Measurements from ENCODE around the gene AK6.

The AK6 gene

DNA sequence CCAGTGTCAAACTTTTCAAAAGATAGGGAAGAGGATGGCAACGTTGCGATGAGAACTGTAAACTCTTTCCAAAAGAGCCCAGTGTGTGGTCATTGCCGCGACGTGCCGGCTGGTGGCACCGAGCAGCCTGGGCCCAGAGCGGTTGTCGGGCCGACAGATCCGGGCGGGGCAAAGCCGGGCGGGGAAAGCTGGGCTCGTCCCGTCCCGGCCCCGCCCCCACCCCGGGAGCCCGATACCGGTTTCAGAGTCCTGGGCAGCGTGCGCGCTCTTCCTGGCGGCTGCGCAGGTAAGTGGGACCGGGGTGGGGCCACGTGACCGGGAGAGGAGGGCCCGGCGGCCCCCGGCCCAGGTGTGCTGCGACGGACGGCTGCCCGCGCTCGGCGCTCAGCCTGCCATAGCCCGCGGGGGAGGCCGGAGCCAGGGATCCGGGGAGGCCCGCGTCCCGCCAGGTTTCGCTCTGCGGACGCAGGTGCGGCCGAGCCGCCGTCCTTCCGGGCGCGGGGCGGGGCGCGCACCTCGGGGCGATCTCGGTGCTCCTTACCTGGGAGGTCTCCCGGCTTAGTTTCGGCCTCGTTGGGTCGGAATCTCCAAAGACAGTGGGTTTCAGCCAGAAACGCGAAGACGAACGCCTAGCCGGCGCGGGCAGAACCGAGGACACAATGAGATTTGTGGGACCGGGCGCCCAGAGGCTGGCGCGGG lies 45.7 kb upstream of the AK6 start, which contains the start of gene MARVELD2:
TSS of gene MARVELD2 (plus strand) at position 232 of the 699 bp plus-strand sequence. CDS start 4,270 bp downstream, outside the sequence.
- H3K79me2 ChIP-seq (ENCODE audit: control insufficient read depth, insufficient read depth, low read length) = peaks cover 3% of the 10 kb centered on the region
- H3K4me1 ChIP-seq (ENCODE audit: control insufficient read depth, low read depth, low read length) = peaks cover 2% of the 10 kb centered on the region
- peak within 1 kb of the TSS; percentile 19 for H2BK5ac ChIP-seq (ENCODE audit: low read length)
- no peak within 1 kb of the TSS for H4K5ac ChIP-seq (ENCODE audit: low read length)
- H3K79me1 ChIP-seq (ENCODE audit: low read length) = peaks cover 1% of the 10 kb centered on the region
- peak within 1 kb of the TSS; percentile 56 for H4K8ac ChIP-seq (ENCODE audit: low read depth, low read length)
- H3K27me3 ChIP-seq (ENCODE audit: insufficient read depth, low read length, poor library complexity) = no peaks in the 10 kb centered on the region
- no peak within 1 kb of the TSS for H2BK15ac ChIP-seq (replicated peaks; ENCODE audit: low read depth)
- H3K4me3 ChIP-seq (ENCODE audit: low read length) = peak within 1 kb of the TSS; percentile 89
- H2AK5ac ChIP-seq (ENCODE audit: low read length) = no peak within 1 kb of the TSS
- H3K18ac ChIP-seq (ENCODE audit: low read length) = peak within 1 kb of the TSS; percentile 17
- H3K27ac ChIP-seq (ENCODE audit: low read depth, low read length) = peak within 1 kb of the TSS; percentile 71
- DNase-seq = peak; percentile 96
- peak within 1 kb of the TSS; percentile 79 for H3K4me2 ChIP-seq (ENCODE audit: low read length)
- peaks cover 6% of the 10 kb centered on the region for H3K36me3 ChIP-seq (ENCODE audit: control insufficient read depth, insufficient read depth, low read length)
- WGBS (ENCODE audit: extremely low coverage, insufficient coverage, low lambda C conversion rate) = no CpG with 5 or more reads among the region's 78 CpGs
- peak within 1 kb of the TSS; percentile 90 for H3K56ac ChIP-seq (ENCODE audit: low read length)
- peak within 1 kb of the TSS; percentile 89 for H3K9ac ChIP-seq (ENCODE audit: low read length)
- peak within 1 kb of the TSS; percentile 70 for H3K23ac ChIP-seq (ENCODE audit: low read length)
- no peak within 1 kb of the TSS for H2BK120ac ChIP-seq (ENCODE audit: low read depth, low read length)
- H3K4ac ChIP-seq (ENCODE audit: low read depth, low read length) = peak within 1 kb of the TSS; percentile 74

GRCh38 chr5:69404659-69405330 lies 35.5 kb upstream of the AK6 start:
- H4K8ac ChIP-seq (ENCODE audit: low read depth, low read length) = no peak overlapping the region
- no CpG with 5 or more reads among the region's 15 CpGs for WGBS (ENCODE audit: extremely low coverage, insufficient coverage, low lambda C conversion rate)
- no peaks in the 10 kb centered on the region for H3K36me3 ChIP-seq (ENCODE audit: control insufficient read depth, insufficient read depth, low read length)
- H3K27ac ChIP-seq (ENCODE audit: low read depth, low read length) = no peak overlapping the region
- H2AK5ac ChIP-seq (ENCODE audit: low read length) = no peak overlapping the region
- H3K23ac ChIP-seq (ENCODE audit: low read length) = no peak overlapping the region
- H2BK15ac ChIP-seq (replicated peaks; ENCODE audit: low read depth) = no peak overlapping the region
- H3K9ac ChIP-seq (ENCODE audit: low read length) = no peak overlapping the region
- H3K27me3 ChIP-seq (ENCODE audit: insufficient read depth, low read length, poor library complexity) = no peaks in the 10 kb centered on the region
- H3K4me3 ChIP-seq (ENCODE audit: low read length) = no peak overlapping the region
- H3K79me2 ChIP-seq (ENCODE audit: control insufficient read depth, insufficient read depth, low read length) = no peaks in the 10 kb centered on the region
- no peaks in the 10 kb centered on the region for H3K79me1 ChIP-seq (ENCODE audit: low read length)
- H3K4me1 ChIP-seq (ENCODE audit: control insufficient read depth, low read depth, low read length) = no peaks in the 10 kb centered on the region
- H3K4ac ChIP-seq (ENCODE audit: low read depth, low read length) = no peak overlapping the region
- no peak overlapping the region for H3K18ac ChIP-seq (ENCODE audit: low read length)
- H2BK120ac ChIP-seq (ENCODE audit: low read depth, low read length) = no peak overlapping the region
- no peak overlapping the region for H4K5ac ChIP-seq (ENCODE audit: low read length)
- no peak overlapping the region for H3K4me2 ChIP-seq (ENCODE audit: low read length)
- H3K56ac ChIP-seq (ENCODE audit: low read length) = no peak overlapping the region
- no peak overlapping the region for H2BK5ac ChIP-seq (ENCODE audit: low read length)
- DNase-seq = no peak

- H2BK5ac ChIP-seq (ENCODE audit: low read length) = no peak overlapping the region
- H3K56ac ChIP-seq (ENCODE audit: low read length) = no peak overlapping the region
- H3K4me1 ChIP-seq (ENCODE audit: control insufficient read depth, low read depth, low read length) = no peaks in the 10 kb centered on the region
- no peaks in the 10 kb centered on the region for H3K79me2 ChIP-seq (ENCODE audit: control insufficient read depth, insufficient read depth, low read length)
- H2BK120ac ChIP-seq (ENCODE audit: low read depth, low read length) = no peak overlapping the region
- H3K27me3 ChIP-seq (ENCODE audit: insufficient read depth, low read length, poor library complexity) = no peaks in the 10 kb centered on the region
- no peak overlapping the region for H2BK15ac ChIP-seq (replicated peaks; ENCODE audit: low read depth)
- H2AK5ac ChIP-seq (ENCODE audit: low read length) = no peak overlapping the region
- H3K4me2 ChIP-seq (ENCODE audit: low read length) = no peak overlapping the region
- H3K18ac ChIP-seq (ENCODE audit: low read length) = no peak overlapping the region
- no peaks in the 10 kb centered on the region for H3K79me1 ChIP-seq (ENCODE audit: low read length)
- no peak overlapping the region for H4K5ac ChIP-seq (ENCODE audit: low read length)
- no peak overlapping the region for H3K23ac ChIP-seq (ENCODE audit: low read length)
- no peak overlapping the region for H3K27ac ChIP-seq (ENCODE audit: low read depth, low read length)
- no peak overlapping the region for H3K9ac ChIP-seq (ENCODE audit: low read length)
- H3K4ac ChIP-seq (ENCODE audit: low read depth, low read length) = no peak overlapping the region
- no peak overlapping the region for H4K8ac ChIP-seq (ENCODE audit: low read depth, low read length)
- DNase-seq = no peak
- H3K4me3 ChIP-seq (ENCODE audit: low read length) = no peak overlapping the region
- H3K36me3 ChIP-seq (ENCODE audit: control insufficient read depth, insufficient read depth, low read length) = peaks cover 2% of the 10 kb centered on the region
Measured at GRCh38 chr5:69378376-69378775, 9.1 kb upstream of the AK6 start.

DNA sequence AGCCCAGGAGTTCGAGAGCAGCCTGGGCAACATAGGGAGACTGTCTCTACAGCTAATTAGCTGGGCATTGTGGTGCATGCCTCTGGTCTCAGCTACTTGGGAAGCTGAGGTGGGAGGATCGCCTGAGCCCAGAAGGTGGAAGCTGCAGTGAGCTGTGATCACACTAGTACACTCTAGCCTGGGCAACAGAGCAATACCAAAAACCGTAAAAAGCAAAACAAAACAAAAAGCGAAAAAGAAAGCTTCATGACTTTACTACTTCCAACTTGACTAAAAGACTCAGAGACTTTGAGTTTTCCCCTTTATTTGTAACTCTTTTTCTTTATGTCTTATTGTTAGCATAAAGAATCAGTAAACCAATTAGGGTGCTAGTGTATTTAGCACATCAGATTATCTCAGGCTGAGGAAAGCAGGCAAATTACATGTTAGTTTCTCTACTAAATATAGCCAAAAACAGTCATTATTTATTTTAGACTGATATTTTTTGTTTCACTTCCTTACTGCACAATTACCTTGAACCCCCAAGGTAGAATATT lies 5.7 kb upstream of the AK6 start:
- H3K4me2 ChIP-seq (ENCODE audit: low read length) = no peak overlapping the region
- no peak overlapping the region for H3K4me3 ChIP-seq (ENCODE audit: low read length)
- H3K27me3 ChIP-seq (ENCODE audit: insufficient read depth, low read length, poor library complexity) = no peaks in the 10 kb centered on the region
- H3K23ac ChIP-seq (ENCODE audit: low read length) = no peak overlapping the region
- no peak overlapping the region for H2BK120ac ChIP-seq (ENCODE audit: low read depth, low read length)
- H3K4ac ChIP-seq (ENCODE audit: low read depth, low read length) = no peak overlapping the region
- no peak overlapping the region for H4K5ac ChIP-seq (ENCODE audit: low read length)
- H2BK15ac ChIP-seq (replicated peaks; ENCODE audit: low read depth) = no peak overlapping the region
- WGBS (ENCODE audit: extremely low coverage, insufficient coverage, low lambda C conversion rate) = no CpG with 5 or more reads among the region's 4 CpGs
- H3K56ac ChIP-seq (ENCODE audit: low read length) = no peak overlapping the region
- H3K9ac ChIP-seq (ENCODE audit: low read length) = no peak overlapping the region
- H2BK5ac ChIP-seq (ENCODE audit: low read length) = no peak overlapping the region
- no peak overlapping the region for H3K18ac ChIP-seq (ENCODE audit: low read length)
- H3K4me1 ChIP-seq (ENCODE audit: control insufficient read depth, low read depth, low read length) = no peaks in the 10 kb centered on the region
- DNase-seq = no peak
- H3K79me2 ChIP-seq (ENCODE audit: control insufficient read depth, insufficient read depth, low read length) = peaks cover 6% of the 10 kb centered on the region
- no peak overlapping the region for H4K8ac ChIP-seq (ENCODE audit: low read depth, low read length)
- H3K79me1 ChIP-seq (ENCODE audit: low read length) = peaks cover 2% of the 10 kb centered on the region
- H3K36me3 ChIP-seq (ENCODE audit: control insufficient read depth, insufficient read depth, low read length) = no peaks in the 10 kb centered on the region
- H3K27ac ChIP-seq (ENCODE audit: low read depth, low read length) = no peak overlapping the region
- H2AK5ac ChIP-seq (ENCODE audit: low read length) = no peak overlapping the region

GRCh38 chr5:69372394-69372793 lies 3.1 kb upstream of the AK6 start:
- Histone ChIP-seq H3K79me1 (ENCODE audit: low read length) (peaks cover 2% of the 10 kb centered on the region), H3K27me3 (ENCODE audit: insufficient read depth, low read length, poor library complexity) (no peaks in the 10 kb centered on the region), H3K9ac (ENCODE audit: low read length) (no peak overlapping the region), H2BK15ac (replicated peaks; ENCODE audit: low read depth) (no peak overlapping the region), H3K79me2 (ENCODE audit: control insufficient read depth, insufficient read depth, low read length) (peaks cover 21% of the 10 kb centered on the region), H3K4me2 (ENCODE audit: low read length) (no peak overlapping the region), H2BK120ac (ENCODE audit: low read depth, low read length) (no peak overlapping the region), H3K18ac (ENCODE audit: low read length) (no peak overlapping the region), H3K4ac (ENCODE audit: low read depth, low read length) (no peak overlapping the region), H3K4me1 (ENCODE audit: control insufficient read depth, low read depth, low read length) (no peaks in the 10 kb centered on the region), H3K4me3 (ENCODE audit: low read length) (no peak overlapping the region), H3K36me3 (ENCODE audit: control insufficient read depth, insufficient read depth, low read length) (no peaks in the 10 kb centered on the region), H2BK5ac (ENCODE audit: low read length) (no peak overlapping the region), H3K56ac (ENCODE audit: low read length) (no peak overlapping the region), H3K23ac (ENCODE audit: low read length) (no peak overlapping the region), H2AK5ac (ENCODE audit: low read length) (no peak overlapping the region), H4K5ac (ENCODE audit: low read length) (no peak overlapping the region), H4K8ac (ENCODE audit: low read depth, low read length) (no peak overlapping the region), H3K27ac (ENCODE audit: low read depth, low read length) (no peak overlapping the region)
- no CpG with 5 or more reads among the region's 5 CpGs for WGBS (ENCODE audit: extremely low coverage, insufficient coverage, low lambda C conversion rate)
- DNase-seq = no peak

Data from mesendoderm (in vitro differentiated cells).